Activated naive CD4-positive, alpha-beta T cell treated with anti-CD3 and anti-CD28 coated beads for 36 hours (primary cell): ENCODE measurements around the gene METAP1D. TPM values are rescaled to one million over a fixed set of nuclear protein-coding genes. Genes with fewer than 3 reads are reported as not detected.

ENCODE experiments used
- CTCF ChIA-PET: fragments of 350-600 bp; sonication (Branson Sonifier 250); formaldehyde crosslinking; loops from one replicate; lab custom pipeline; 2021; ENCODE audit warnings: antibody characterized with exemption; lab: Charles Lee
- DNase-seq: peaks from one replicate; pipeline ENCODE4 v3.0.0-alpha.2; 2020
- H3K27ac Mint-ChIP-seq: one replicate; pipeline ENCODE4 v1.8.0; 2021; ENCODE audit warnings: mild to moderate bottlenecking, mixed read lengths
- H3K27me3 Mint-ChIP-seq: one replicate; pipeline ENCODE4 v1.8.0; 2021; ENCODE audit warnings: low read depth, mixed read lengths
- H3K36me3 Mint-ChIP-seq: one replicate; pipeline ENCODE4 v1.8.0; 2021; ENCODE audit warnings: low read depth, mixed read lengths
- H3K4me1 Mint-ChIP-seq: one replicate; pipeline ENCODE4 v1.8.0; 2021; ENCODE audit warnings: low read depth, mixed read lengths
- H3K4me3 Mint-ChIP-seq: one replicate; pipeline ENCODE4 v1.8.0; 2021; ENCODE audit warnings: mild to moderate bottlenecking, moderate library complexity, mixed read lengths
- H3K9me3 Mint-ChIP-seq: one replicate; pipeline ENCODE4 v1.8.0; 2021; ENCODE audit warnings: mixed read lengths
- intact Hi-C: fragments of 100-400 bp; cut with micrococcal nuclease; formaldehyde crosslinking; loops from one replicate; pipeline ENCODE4 v1.15.1; 2023
- total RNA-seq, 2 experiments: library from RNA; stranded (reverse); gene quantifications; one replicate each; pipeline ENCODE4 v1.2.3, GENCODE V29; 2021

The METAP1D gene
- total RNA-seq, result 1 to 10 TPM; 2.5 to 3.4 TPM

DNA sequence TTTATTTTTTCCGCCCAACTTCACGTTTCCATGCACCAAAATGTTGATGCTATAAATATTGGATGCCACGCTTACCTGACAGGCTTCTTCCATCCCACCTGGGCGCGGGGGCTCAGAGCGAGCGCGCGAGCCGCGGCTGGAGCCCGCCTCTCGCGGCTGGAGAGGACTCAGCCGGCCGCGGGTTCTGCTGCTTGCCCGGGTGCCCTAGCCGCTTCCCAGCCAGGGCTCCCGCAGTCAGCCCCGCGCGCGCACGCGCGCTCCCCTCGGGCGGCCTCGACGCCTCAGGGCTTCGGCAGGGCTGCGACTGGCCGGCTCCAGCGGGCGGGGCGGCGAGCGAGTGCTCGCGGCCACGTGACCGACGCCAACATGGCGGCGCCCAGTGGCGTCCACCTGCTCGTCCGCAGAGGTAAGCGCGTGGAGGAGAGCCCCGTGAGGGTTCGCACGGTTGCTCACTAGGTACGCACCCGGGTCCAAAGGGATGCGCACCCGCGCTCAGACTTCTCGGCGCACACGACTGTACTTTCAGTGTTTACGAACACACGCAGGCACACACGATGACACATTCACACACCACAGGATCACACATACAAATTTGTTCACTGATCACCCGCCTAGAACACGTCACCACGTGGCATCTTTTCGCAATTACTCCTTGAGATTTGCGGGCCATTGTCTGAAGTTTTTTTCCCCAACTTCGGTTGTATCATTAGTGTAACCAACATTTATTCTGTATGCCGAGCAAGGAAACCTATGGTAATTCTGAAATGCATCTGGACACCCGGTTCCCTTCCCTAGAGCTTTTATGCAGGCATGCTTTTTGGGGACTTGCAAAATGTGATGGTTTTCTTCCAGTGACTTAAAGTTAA lies at the start of gene METAP1D:
METAP1D (plus strand) TSS at position 350 of the 866 bp plus-strand sequence; CDS start at position 367, 17 bp downstream.
- Mint-ChIP-seq H3K4me3 (peak within 1 kb of the TSS; percentile 94), H3K9me3 (no peaks in the 10 kb centered on the region), H3K27me3 (no peaks in the 10 kb centered on the region), H3K36me3 (peaks cover 1% of the 10 kb centered on the region), H3K4me1 (peaks cover 25% of the 10 kb centered on the region), H3K27ac (peak within 1 kb of the TSS; percentile 89)
- DNase-seq, result peak; percentile 88
- intact Hi-C loops, result loop anchor here (1.0 to 10.0 kb wide), 7 partner anchors 78 to 557 kb away; partner anchors contain the start of genes DLX2, HAT1, PDK1 and SLC25A12
- CTCF ChIA-PET, result no interaction called here

DNA sequence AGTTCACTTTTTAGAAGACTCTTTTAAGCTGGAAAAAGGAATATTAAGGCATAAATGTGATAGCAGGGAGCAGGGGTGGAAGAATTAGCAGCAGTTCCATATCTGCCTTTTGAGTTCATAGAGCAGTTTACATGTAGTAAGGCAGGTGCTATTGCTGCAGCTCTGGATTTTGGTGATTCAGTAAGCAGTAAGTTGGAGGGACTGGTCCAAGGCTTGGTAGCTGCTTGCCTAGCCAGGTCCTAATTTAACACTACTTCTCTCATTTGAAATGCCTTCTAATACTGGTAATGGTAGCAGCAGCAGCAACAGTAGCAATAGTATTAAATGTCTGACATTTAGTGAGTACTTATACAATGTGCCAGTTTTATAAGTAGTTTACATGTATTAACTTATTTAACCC lies 47.5 kb upstream of the METAP1D start:
- Mint-ChIP-seq H3K36me3 (peaks cover 34% of the 10 kb centered on the region), H3K27ac (no peak overlapping the region), H3K4me3 (no peak overlapping the region), H3K9me3 (no peaks in the 10 kb centered on the region), H3K27me3 (no peaks in the 10 kb centered on the region), H3K4me1 (peaks cover 19% of the 10 kb centered on the region)
- DNase-seq, result no peak
- intact Hi-C loops, result no loop called here
- CTCF ChIA-PET, result no interaction called here

DNA sequence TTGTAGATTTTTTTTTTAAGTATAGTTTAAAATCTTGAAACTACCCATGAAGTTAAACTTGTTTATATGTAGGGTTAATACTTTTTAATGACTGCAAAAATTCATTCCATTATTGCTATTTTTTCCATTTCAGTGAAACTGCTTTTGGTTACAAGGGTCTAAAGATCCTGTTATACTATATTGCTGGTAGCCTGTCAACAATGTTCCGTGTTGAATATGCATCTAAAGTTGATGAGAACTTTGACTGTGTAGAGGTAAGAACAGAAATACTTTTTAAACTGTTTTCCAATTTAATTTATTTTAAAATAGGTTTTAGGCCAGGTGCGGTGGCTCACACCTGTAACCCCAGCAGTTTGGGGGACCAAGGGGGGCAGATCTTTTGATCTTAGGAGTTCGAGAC lies 47.0 kb upstream of the METAP1D start:
- Mint-ChIP-seq H3K4me3 (no peak overlapping the region), H3K27ac (no peak overlapping the region), H3K4me1 (peaks cover 19% of the 10 kb centered on the region), H3K36me3 (peaks cover 34% of the 10 kb centered on the region), H3K27me3 (no peaks in the 10 kb centered on the region), H3K9me3 (no peaks in the 10 kb centered on the region)
- intact Hi-C loops, result no loop called here
- CTCF ChIA-PET, result interaction anchor here (0.7 kb wide), 1 partner anchor 221 kb away, joined by 3 read pairs; no protein-coding TSS in a partner anchor
- DNase-seq, result no peak

DNA sequence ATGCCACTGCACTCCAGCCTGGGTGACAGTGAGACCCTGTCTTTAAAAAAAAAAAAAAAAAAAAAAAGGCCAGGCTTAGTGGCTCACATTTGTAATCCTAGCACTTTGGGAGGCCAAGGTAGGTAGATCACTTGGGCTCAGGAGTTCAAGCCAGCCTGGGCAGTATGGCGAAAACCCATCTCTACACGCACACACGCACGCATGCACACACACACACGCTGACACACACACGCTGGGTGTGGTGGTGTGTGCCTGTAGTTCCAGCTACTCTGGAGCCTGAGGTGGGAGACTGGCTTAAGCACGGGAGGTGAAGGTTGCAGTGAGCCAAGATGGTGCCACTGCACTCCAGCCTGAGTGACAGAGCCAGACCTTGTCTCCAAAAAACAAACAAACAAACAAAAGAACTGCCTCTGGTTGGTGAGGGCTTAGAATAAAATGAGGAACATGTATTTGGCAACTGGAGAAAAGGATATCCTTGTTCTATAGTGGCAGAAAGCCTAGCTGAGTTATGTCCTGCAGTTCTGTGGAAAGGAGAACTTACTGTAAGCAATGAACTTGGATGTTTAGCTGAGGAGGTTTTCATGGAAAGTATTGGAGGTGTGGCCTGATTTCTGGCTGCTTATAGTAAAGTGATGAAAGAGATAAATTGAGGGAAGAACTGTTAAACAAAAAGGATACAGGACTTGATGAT lies 43.5 kb upstream of the METAP1D start:
- H3K9me3 Mint-ChIP-seq, result no peaks in the 10 kb centered on the region
- DNase-seq, result no peak
- CTCF ChIA-PET, result no interaction called here
- no peak overlapping the region for H3K27ac Mint-ChIP-seq
- intact Hi-C loops, result loop anchor here (2.0 kb wide), 1 partner anchor 147 kb away; the partner anchor contains the start of gene DLX2
- H3K36me3 Mint-ChIP-seq, result peaks cover 23% of the 10 kb centered on the region
- H3K4me1 Mint-ChIP-seq, result peaks cover 22% of the 10 kb centered on the region
- no peak overlapping the region for H3K4me3 Mint-ChIP-seq
- no peaks in the 10 kb centered on the region for H3K27me3 Mint-ChIP-seq

DNA sequence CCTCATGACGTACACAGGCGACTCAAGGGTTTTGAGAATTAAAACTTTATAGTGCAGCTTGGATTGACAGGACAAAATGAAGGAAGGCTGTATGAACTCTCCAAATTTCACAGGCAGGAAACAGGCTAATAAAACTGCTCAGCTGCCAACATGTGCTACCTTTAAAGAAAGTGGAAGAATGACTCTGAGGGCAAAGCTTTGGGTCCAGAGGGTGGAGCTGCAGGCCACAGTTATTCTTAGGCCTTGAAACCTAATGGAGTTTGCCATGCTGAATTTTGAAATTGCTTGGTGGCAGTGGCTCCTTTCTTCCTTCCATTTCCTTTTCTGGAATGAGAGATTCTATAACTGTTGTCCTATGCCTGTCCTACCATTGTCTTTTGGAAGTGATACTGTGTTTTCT lies 42.7 kb upstream of the METAP1D start:
- intact Hi-C loops, result loop anchor here (2.0 kb wide), 1 partner anchor 146 kb away; the partner anchor contains the start of gene DLX2
- H3K27ac Mint-ChIP-seq, result no peak overlapping the region

DNA sequence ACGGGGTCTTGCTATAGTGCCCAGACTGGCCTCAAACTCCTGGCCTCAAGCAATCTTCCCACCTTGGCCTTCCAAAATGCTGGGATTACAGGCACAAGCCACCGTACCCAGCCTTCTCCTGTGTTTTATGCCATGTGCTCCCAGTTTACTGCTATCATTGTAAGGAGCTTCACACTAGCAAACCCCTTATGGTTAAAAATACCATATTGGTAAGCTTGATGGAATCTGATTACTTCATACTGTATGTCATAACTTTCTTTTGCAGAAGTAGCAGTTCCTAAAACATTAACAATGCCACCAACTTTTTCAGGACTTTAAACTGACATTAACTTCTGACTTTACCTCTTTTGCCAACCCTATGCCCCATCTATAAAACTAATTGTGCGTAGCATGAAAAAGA lies 41.3 kb upstream of the METAP1D start:
- Mint-ChIP-seq H3K27me3 (no peaks in the 10 kb centered on the region), H3K4me1 (peaks cover 23% of the 10 kb centered on the region), H3K36me3 (peaks cover 21% of the 10 kb centered on the region), H3K4me3 (no peak overlapping the region), H3K27ac (no peak overlapping the region), H3K9me3 (no peaks in the 10 kb centered on the region)
- CTCF ChIA-PET, result no interaction called here
- DNase-seq, result no peak
- intact Hi-C loops, result no loop called here

More for the DNA sequence above, 42.7 kb upstream of the METAP1D start:
- Mint-ChIP-seq H3K9me3 (no peaks in the 10 kb centered on the region), H3K27me3 (no peaks in the 10 kb centered on the region), H3K36me3 (peaks cover 24% of the 10 kb centered on the region), H3K4me1 (peaks cover 19% of the 10 kb centered on the region), H3K4me3 (no peak overlapping the region)
- CTCF ChIA-PET, result no interaction called here
- DNase-seq, result peak; percentile 14

DNA sequence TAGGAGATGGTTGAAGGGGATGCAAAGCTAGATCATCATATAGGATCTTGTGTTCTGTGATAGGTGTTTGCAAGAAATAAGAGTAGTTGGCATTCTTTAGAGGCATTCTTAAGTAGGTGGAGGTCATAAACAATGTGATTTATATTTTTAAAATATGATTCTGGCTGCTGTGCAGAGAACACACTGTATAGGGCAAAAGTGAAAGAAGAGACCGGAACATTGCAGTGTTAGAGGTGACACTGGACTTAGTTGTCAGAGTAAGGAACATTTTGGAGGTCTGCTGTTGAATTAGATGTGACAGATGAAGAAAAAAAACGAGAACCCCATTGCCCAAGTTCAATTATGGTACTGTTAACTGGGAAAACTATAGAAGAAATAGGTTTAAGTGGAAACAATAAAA lies 39.8 kb upstream of the METAP1D start:
- Mint-ChIP-seq H3K9me3 (no peaks in the 10 kb centered on the region), H3K27me3 (no peaks in the 10 kb centered on the region), H3K4me1 (peaks cover 22% of the 10 kb centered on the region), H3K36me3 (peaks cover 10% of the 10 kb centered on the region), H3K27ac (no peak overlapping the region), H3K4me3 (no peak overlapping the region)
- CTCF ChIA-PET, result interaction anchor here (0.6 kb wide), 1 partner anchor 779 kb away, joined by 4 read pairs; no protein-coding TSS in a partner anchor
- DNase-seq, result no peak
- intact Hi-C loops, result no loop called here

DNA sequence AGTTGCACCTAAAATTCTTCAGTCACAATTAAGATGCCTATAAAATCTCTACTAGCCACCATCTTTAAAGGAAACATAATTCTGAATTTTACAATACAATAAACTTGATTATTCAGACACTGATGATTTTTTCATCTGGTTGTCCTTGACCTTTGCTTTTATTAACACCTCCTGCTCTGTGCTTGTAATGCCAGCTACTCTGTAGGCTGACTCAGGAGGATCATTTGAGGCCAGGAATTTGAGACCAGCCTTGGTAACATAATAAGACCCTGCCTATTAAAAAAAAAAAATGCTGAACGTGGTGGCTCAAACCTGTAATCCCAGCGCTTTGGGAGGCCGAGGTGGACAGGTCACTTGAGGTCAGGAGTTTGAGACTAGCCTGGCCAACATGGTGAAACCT lies 39.2 kb upstream of the METAP1D start:
- Mint-ChIP-seq H3K4me3 (no peak overlapping the region), H3K4me1 (peaks cover 27% of the 10 kb centered on the region), H3K27ac (no peak overlapping the region), H3K36me3 (peaks cover 7% of the 10 kb centered on the region), H3K9me3 (no peaks in the 10 kb centered on the region), H3K27me3 (no peaks in the 10 kb centered on the region)
- CTCF ChIA-PET, result interaction anchor here (0.6 kb wide), 1 partner anchor 156 kb away, joined by 4 read pairs; no protein-coding TSS in a partner anchor
- DNase-seq, result no peak
- intact Hi-C loops, result no loop called here

DNA sequence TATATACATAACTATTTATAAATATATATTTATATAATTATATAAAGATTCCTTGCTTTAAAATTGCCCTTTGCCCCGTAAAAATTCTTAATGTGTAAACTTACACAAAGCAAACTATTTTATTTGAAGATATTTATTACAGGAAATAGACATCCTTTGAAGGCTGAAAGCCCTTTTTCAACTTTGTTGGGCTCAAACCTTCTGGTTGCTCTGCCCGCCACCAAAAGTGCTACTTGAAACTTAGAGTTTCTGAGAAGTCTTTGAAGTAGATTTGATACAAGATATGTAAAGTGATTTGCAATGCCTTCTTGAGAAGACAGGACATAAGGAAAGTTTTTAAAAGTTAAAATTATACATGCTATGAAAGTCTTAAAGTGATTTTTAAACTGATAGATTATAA lies 36.6 kb upstream of the METAP1D start:
- DNase-seq, result peak; percentile 15
- intact Hi-C loops, result no loop called here
- Mint-ChIP-seq H3K27me3 (no peaks in the 10 kb centered on the region), H3K4me1 (peaks cover 27% of the 10 kb centered on the region), H3K4me3 (no peak overlapping the region), H3K9me3 (no peaks in the 10 kb centered on the region), H3K27ac (no peak overlapping the region), H3K36me3 (peaks cover 18% of the 10 kb centered on the region)
- CTCF ChIA-PET, result interaction anchor here (1.5 kb wide), 1 partner anchor 143 kb away, joined by 9 read pairs; no protein-coding TSS in a partner anchor

DNA sequence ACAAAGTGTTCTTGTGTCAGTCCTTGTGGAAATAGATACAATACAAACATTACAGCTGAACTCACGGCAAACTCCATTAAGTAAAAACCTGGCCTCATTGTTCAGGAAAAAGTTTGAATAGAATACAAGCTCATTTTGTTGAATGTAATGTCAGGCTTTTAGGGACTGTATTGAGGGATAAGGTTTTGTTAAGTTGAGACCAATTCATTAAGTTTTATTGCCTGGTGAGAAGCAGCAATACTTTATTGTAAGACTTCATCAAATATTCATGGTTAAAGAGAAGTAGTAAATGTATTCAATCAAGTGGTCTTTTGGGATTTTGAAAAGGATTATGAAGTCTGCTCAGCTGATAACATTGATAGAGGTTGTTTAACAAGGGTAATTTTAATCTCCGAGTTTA lies 35.4 kb upstream of the METAP1D start:
- Mint-ChIP-seq H3K27ac (no peak overlapping the region), H3K4me1 (peaks cover 27% of the 10 kb centered on the region), H3K4me3 (no peak overlapping the region), H3K9me3 (no peaks in the 10 kb centered on the region), H3K36me3 (peaks cover 20% of the 10 kb centered on the region), H3K27me3 (no peaks in the 10 kb centered on the region)
- intact Hi-C loops, result no loop called here
- DNase-seq, result no peak
- CTCF ChIA-PET, result interaction anchor here (1.5 kb wide), 1 partner anchor 142 kb away, joined by 9 read pairs; no protein-coding TSS in a partner anchor

DNA sequence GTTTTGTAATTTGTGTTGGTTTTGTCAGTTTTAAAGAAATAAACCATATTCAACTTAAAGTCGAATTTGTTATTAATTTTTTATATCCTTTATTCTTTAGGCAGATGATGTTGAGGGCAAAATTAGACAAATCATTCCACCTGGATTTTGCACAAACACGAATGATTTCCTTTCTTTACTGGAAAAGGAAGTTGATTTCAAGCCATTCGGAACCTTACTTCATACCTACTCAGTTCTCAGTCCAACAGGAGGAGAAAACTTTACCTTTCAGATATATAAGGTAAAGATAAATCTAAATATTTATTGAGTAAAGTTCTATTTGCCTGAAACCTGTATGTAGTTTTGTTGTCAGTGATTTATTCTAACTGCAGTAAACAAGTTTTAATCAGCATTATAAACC lies 34.5 kb upstream of the METAP1D start:
- no peak for DNase-seq
- CTCF ChIA-PET, result no interaction called here
- Mint-ChIP-seq H3K36me3 (peaks cover 23% of the 10 kb centered on the region), H3K4me3 (no peak overlapping the region), H3K27ac (no peak overlapping the region), H3K4me1 (peaks cover 27% of the 10 kb centered on the region), H3K27me3 (no peaks in the 10 kb centered on the region), H3K9me3 (no peaks in the 10 kb centered on the region)
- intact Hi-C loops, result no loop called here

DNA sequence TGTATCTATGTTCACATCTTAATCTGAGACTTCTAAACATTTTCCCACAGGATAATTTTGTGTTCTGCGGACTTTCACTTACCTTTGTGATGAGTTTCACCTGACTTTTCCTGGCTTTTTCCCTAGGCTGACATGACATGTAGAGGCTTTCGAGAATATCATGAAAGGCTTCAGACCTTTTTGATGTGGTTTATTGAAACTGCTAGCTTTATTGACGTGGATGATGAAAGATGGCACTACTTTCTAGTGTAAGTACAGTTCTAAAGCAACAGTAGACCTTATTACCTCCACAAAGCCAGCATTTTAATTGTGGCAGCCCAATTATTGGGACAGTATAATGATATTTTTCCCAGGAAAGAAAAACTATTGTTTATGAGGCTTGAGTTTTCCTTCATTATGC lies 34.1 kb upstream of the METAP1D start:
- H3K4me3 Mint-ChIP-seq, result no peak overlapping the region
- no peaks in the 10 kb centered on the region for H3K9me3 Mint-ChIP-seq
- peaks cover 27% of the 10 kb centered on the region for H3K4me1 Mint-ChIP-seq
- DNase-seq, result no peak
- no peak overlapping the region for H3K27ac Mint-ChIP-seq
- CTCF ChIA-PET, result no interaction called here
- no peaks in the 10 kb centered on the region for H3K27me3 Mint-ChIP-seq
- peaks cover 23% of the 10 kb centered on the region for H3K36me3 Mint-ChIP-seq
- intact Hi-C loops, result no loop called here
